Measurements from ENCODE around the gene TRAT1. TPM values are rescaled to one million over a fixed set of nuclear protein-coding genes. Genes with fewer than 3 reads are reported as not detected.

Gene TRAT1, protein sequence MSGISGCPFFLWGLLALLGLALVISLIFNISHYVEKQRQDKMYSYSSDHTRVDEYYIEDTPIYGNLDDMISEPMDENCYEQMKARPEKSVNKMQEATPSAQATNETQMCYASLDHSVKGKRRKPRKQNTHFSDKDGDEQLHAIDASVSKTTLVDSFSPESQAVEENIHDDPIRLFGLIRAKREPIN
- total RNA-seq (2022; extraction: Qiagen RNA extraction; ENCODE audit: low read depth), result not detected in 5 replicates

DNA sequence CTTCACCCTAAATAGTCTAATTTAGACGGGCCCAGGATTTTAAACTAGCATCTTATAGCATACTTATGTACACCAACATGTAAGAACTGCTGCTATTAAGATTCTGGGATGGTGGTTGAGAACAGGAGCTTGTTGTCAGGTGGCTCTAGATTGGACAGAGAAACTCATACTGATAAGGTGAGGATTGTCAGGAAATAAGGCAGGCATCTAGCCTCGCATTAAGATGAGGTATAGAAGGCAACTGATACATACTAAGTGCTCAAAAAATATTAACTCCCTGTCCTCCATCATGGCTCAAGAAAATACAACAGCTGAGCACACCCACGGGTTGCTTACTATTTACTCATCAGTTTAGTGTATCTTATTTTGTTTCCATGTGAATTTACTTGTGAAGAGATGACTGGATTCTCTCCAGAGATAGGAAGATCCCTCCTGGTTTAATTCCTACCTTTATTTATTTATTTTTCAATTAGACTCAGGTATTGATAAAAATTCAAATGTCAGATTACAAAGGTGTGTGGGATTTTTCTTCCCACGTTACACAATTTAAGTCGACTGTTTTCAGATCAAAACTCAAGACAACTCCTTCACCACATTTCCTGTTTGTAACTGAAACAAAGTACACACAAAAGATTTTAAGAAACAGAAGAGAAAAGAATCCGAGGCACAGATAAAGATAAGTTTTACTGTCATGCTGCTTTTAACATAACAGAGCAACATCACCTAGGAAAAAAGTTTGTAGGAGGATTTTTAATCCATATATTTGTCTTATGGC is at the start of gene TRAT1:
TRAT1 (plus strand) TSS at position 664 of the 775 bp plus-strand sequence. CDS start 142 bp downstream, outside the sequence.

Other genes starting within 250 kb of the TRAT1 start
- 13.3 to 24.0 TPM (median 20.8 TPM) in 5 replicates for gene CIP2A, start 233.3 kb upstream of the TRAT1 start, total RNA-seq (2022; extraction: Qiagen RNA extraction; ENCODE audit: low read depth)
- 2.9 to 4.1 TPM (median 3.8 TPM) in 5 replicates for gene DZIP3, start 233.1 kb upstream of the TRAT1 start, total RNA-seq (2022; extraction: Qiagen RNA extraction; ENCODE audit: low read depth)
- not detected in 5 replicates for gene RETNLB, start 65.4 kb upstream of the TRAT1 start, total RNA-seq (2022; extraction: Qiagen RNA extraction; ENCODE audit: low read depth)
- gene GUCA1C, start 131.1 kb downstream of the TRAT1 start, total RNA-seq (2022; extraction: Qiagen RNA extraction; ENCODE audit: low read depth), result not detected in 5 replicates

Data from A549 treated with GW870086 at 1 μM for 4 hours (cell line).